Activated T-helper 1 cell treated with anti-CD3 and anti-CD28 coated beads, Interleukin-12 subunit alpha, Interleukin-12 subunit beta, Interleukin-2, Interleukin-4 antibody, amounts not matched to agents 30 ng/mL and 10 ng/mL and 1 ng/mL, durations not matched to agents 14 hours and 24 hours and 36 hours (primary cell): ENCODE data around the gene SEPTIN7. TPM values are rescaled to one million over a fixed set of nuclear protein-coding genes. Genes with fewer than 3 reads are reported as not detected.
A peak's percentile ranks its signal among the peaks of the same experiment; 100 is the strongest.
"Not testable (repeated sequence)": the region's sequence is repeated elsewhere in the genome, so short reads cannot be mapped to it uniquely, and the experiment has no call there.

Source experiments
- DNase-seq: peaks from one replicate; pipeline ENCODE4 v3.0.0; 2021; ENCODE audit warnings: low spot score
- H3K27ac Mint-ChIP-seq: one replicate; pipeline ENCODE4 v1.8.0; 2021; ENCODE audit warnings: mild to moderate bottlenecking, mixed read lengths
- H3K27me3 Mint-ChIP-seq: one replicate; pipeline ENCODE4 v1.8.0; 2022; ENCODE audit warnings: mild to moderate bottlenecking, moderate library complexity, mixed read lengths; ENCODE audit not compliant: insufficient read depth
- H3K36me3 Mint-ChIP-seq: one replicate; pipeline ENCODE4 v1.8.0; 2021; ENCODE audit warnings: low read depth, mixed read lengths
- H3K4me1 Mint-ChIP-seq: one replicate; pipeline ENCODE4 v1.8.0; 2021; ENCODE audit warnings: low read depth, mixed read lengths
- H3K4me3 Mint-ChIP-seq: one replicate; pipeline ENCODE4 v1.8.0; 2021; ENCODE audit warnings: mild to moderate bottlenecking, moderate library complexity, mixed read lengths
- H3K9me3 Mint-ChIP-seq: one replicate; pipeline ENCODE4 v1.8.0; 2021; ENCODE audit warnings: mixed read lengths
- intact Hi-C: fragments of 100-400 bp; cut with micrococcal nuclease; formaldehyde crosslinking; loops from one replicate; pipeline ENCODE4 v1.15.1; 2024
- total RNA-seq: library from RNA; stranded (reverse); gene quantifications from 2 replicates; pipeline ENCODE4 v1.2.3, GENCODE V29; 2022

SEPTIN7 gene
- 219 and 223 TPM in 2 replicates for total RNA-seq

DNA sequence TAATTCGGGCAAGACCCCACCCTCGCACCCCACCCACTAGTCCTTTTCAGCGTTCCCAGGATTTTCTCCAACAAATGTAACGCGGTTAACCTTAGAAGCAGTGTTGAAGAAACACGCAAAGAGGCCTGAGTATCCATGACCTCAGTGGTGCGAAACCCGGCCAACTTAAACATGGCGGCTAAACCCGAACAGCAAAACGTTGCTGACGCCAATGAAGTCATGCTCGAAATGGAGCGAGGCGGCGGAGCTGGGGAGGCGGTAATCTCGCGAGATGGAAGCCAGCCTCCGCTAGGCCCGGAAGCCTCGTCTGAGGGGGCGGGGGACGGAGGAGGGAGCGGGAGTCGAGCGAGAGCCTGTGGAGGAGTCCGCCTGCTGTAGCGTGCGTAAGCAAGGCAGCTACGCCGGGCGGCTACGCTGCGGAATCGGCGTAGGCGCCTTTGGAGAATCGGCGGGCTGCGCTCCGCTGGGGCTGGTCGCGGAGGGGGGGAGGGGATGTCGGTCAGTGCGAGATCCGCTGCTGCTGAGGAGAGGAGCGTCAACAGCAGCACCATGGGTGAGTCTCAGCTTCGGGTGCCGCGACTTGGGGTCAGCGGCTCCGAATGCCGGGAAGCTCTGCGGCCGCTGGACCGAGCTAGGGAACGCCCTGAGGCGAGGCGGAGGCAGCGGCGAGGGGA is at the start of gene SEPTIN7:
Gene SEPTIN7 (plus strand): TSS at position 340 of the 674 bp plus-strand sequence. CDS start 153 bp downstream, at position 493.
- Mint-ChIP-seq H3K27ac (peak within 1 kb of the TSS; percentile 96), H3K36me3 (peaks cover 25% of the 10 kb centered on the region), H3K4me3 (peak within 1 kb of the TSS; percentile 98), H3K27me3 (no peaks in the 10 kb centered on the region), H3K4me1 (peaks cover 42% of the 10 kb centered on the region), H3K9me3 (no peaks in the 10 kb centered on the region)
- DNase-seq = peak; percentile 99
- intact Hi-C loops = loop anchor here (1.0 to 10.0 kb wide), 9 partner anchors 17 to 884 kb away; no protein-coding TSS in a partner anchor

- Mint-ChIP-seq H3K4me1 (no peaks in the 10 kb centered on the region), H3K27ac (no peak overlapping the region), H3K27me3 (peaks cover 14% of the 10 kb centered on the region), H3K36me3 (no peaks in the 10 kb centered on the region), H3K9me3 (no peaks in the 10 kb centered on the region), H3K4me3 (no peak overlapping the region)
- intact Hi-C loops = no loop called here
- no peak for DNase-seq
Measured at GRCh38 chr7:35752742-35753141, 48.1 kb upstream of the SEPTIN7 start.

- H3K4me1 Mint-ChIP-seq = peaks cover 4% of the 10 kb centered on the region
- no peaks in the 10 kb centered on the region for H3K9me3 Mint-ChIP-seq
- no peak overlapping the region for H3K27ac Mint-ChIP-seq
- no peak for DNase-seq
- intact Hi-C loops = no loop called here
- no peaks in the 10 kb centered on the region for H3K36me3 Mint-ChIP-seq
- no peak overlapping the region for H3K4me3 Mint-ChIP-seq
- H3K27me3 Mint-ChIP-seq = peaks cover 18% of the 10 kb centered on the region
Measured at GRCh38 chr7:35753761-35754603, 46.9 kb upstream of the SEPTIN7 start.

DNA sequence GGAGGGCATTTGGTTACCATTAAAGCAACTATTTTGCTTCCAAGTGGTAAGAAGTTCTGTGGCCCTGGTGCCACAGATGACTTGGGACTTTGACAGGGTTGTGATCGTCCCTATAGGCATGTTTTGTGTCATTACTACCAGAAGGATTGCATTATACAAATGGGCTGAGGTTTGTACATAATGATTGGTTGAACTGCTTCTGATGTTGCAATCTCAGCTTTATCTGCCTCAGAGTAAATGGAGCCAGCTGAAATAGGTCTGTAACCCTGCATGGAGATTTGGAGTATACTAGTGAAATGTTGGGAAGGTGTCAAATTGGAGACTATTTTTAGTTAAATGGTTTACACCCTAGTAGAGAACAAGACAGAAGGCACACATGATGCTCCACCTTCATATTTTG is 46.1 kb upstream of the SEPTIN7 start:
- intact Hi-C loops = no loop called here
- peaks cover 18% of the 10 kb centered on the region for H3K27me3 Mint-ChIP-seq
- no peak overlapping the region for H3K27ac Mint-ChIP-seq
- H3K9me3 Mint-ChIP-seq = no peaks in the 10 kb centered on the region
- no peaks in the 10 kb centered on the region for H3K36me3 Mint-ChIP-seq
- peaks cover 4% of the 10 kb centered on the region for H3K4me1 Mint-ChIP-seq
- H3K4me3 Mint-ChIP-seq = no peak overlapping the region
- DNase-seq = no peak

GRCh38 chr7:35755711-35756110 is 45.1 kb upstream of the SEPTIN7 start:
- Mint-ChIP-seq H3K4me1 (peaks cover 4% of the 10 kb centered on the region), H3K36me3 (no peaks in the 10 kb centered on the region), H3K27me3 (peaks cover 13% of the 10 kb centered on the region), H3K9me3 (no peaks in the 10 kb centered on the region), H3K4me3 (no peak overlapping the region), H3K27ac (no peak overlapping the region)
- no peak for DNase-seq
- intact Hi-C loops = no loop called here

DNA sequence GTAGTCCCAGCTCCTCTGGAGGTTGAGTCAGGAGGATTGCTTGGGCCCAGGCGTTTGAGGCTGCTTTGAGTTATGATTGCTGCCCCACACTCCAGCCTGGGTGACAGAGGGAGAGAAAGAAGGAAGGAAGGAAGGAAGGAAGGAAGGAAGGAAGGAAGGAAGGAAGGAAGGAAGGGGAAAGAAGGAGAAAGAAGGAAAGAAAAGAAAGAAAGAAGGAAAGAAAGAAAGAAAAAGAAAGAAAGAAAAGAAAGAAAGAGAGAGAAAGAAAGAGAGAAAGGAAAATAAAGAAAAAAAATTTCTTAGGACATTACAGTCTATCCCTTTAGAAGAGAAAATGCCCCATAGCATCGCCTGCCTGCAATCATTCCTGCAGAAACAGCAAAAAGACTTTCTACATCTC is 44.4 kb upstream of the SEPTIN7 start:
- H3K27ac Mint-ChIP-seq, H3K4me1 Mint-ChIP-seq, intact Hi-C loops, H3K9me3 Mint-ChIP-seq, H3K4me3 Mint-ChIP-seq, H3K36me3 Mint-ChIP-seq, DNase-seq: not testable (repeated sequence)
- H3K27me3 Mint-ChIP-seq = peaks cover 13% of the 10 kb centered on the region

DNA sequence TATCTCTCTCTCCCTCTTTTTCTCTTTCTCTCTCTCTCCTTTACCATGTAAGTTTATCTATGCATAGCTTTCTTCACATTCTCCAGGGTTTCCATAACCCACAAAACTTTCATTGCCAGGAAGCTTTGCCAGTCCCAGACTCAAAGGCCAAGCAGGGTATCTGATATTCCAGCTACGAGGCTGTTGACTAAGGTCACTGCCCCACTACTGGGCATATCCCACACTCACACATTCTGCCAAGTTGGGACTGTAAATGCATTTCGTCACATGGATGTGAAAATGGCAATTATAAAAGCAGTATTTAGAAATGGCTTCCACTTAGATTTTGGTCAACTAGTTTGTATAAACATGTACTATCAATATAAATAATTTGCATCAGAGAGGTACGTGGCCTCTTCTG is 43.3 kb upstream of the SEPTIN7 start:
- Mint-ChIP-seq H3K27me3 (peaks cover 17% of the 10 kb centered on the region), H3K4me3 (no peak overlapping the region), H3K27ac (no peak overlapping the region), H3K4me1 (peaks cover 4% of the 10 kb centered on the region), H3K9me3 (no peaks in the 10 kb centered on the region), H3K36me3 (no peaks in the 10 kb centered on the region)
- DNase-seq = no peak
- intact Hi-C loops = no loop called here

DNA sequence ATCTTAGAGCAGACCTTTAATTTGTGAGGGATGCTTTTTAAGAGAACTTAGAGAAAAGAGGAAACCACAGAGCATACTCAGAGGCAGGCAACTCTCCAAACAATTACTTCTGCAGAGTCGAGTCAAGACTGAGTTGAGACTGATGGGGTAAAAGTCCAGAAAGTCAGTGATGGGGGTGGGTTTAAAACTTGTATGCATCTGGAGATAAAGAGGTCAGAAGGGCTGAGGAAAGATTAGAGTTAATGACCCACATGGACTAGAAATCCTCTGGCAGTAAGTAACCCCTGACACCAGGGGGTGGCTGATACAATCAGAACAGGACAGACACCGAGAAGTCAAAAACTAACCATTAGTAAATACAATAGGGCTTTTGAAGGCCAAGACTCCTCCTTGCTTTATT is 42.4 kb upstream of the SEPTIN7 start:
- DNase-seq = no peak
- Mint-ChIP-seq H3K27me3 (peaks cover 22% of the 10 kb centered on the region), H3K4me3 (no peak overlapping the region), H3K4me1 (peaks cover 4% of the 10 kb centered on the region), H3K9me3 (no peaks in the 10 kb centered on the region), H3K27ac (no peak overlapping the region), H3K36me3 (no peaks in the 10 kb centered on the region)
- intact Hi-C loops = no loop called here

GRCh38 chr7:35760143-35760745 is 40.6 kb upstream of the SEPTIN7 start:
- Mint-ChIP-seq H3K27ac (no peak overlapping the region), H3K9me3 (no peaks in the 10 kb centered on the region), H3K27me3 (peaks cover 31% of the 10 kb centered on the region), H3K36me3 (no peaks in the 10 kb centered on the region), H3K4me3 (no peak overlapping the region), H3K4me1 (peaks cover 4% of the 10 kb centered on the region)
- DNase-seq = no peak
- intact Hi-C loops = no loop called here

GRCh38 chr7:35761871-35762677 is 38.8 kb upstream of the SEPTIN7 start:
- H3K9me3 Mint-ChIP-seq = no peaks in the 10 kb centered on the region
- no peak overlapping the region for H3K27ac Mint-ChIP-seq
- DNase-seq = no peak
- H3K36me3 Mint-ChIP-seq = no peaks in the 10 kb centered on the region
- no peak overlapping the region for H3K4me3 Mint-ChIP-seq
- peaks cover 24% of the 10 kb centered on the region for H3K27me3 Mint-ChIP-seq
- H3K4me1 Mint-ChIP-seq = peaks cover 4% of the 10 kb centered on the region
- intact Hi-C loops = no loop called here

- peaks cover 4% of the 10 kb centered on the region for H3K4me1 Mint-ChIP-seq
- no peaks in the 10 kb centered on the region for H3K9me3 Mint-ChIP-seq
- H3K27me3 Mint-ChIP-seq = peaks cover 24% of the 10 kb centered on the region
- no peaks in the 10 kb centered on the region for H3K36me3 Mint-ChIP-seq
- DNase-seq = no peak
- H3K4me3 Mint-ChIP-seq = no peak overlapping the region
- intact Hi-C loops = no loop called here
- H3K27ac Mint-ChIP-seq = no peak overlapping the region
Measured at GRCh38 chr7:35762781-35763180, 38.1 kb upstream of the SEPTIN7 start.

GRCh38 chr7:35768346-35768745 is 32.5 kb upstream of the SEPTIN7 start:
- peaks cover 12% of the 10 kb centered on the region for H3K27me3 Mint-ChIP-seq
- H3K4me1 Mint-ChIP-seq = no peaks in the 10 kb centered on the region
- no peak overlapping the region for H3K4me3 Mint-ChIP-seq
- H3K27ac Mint-ChIP-seq = no peak overlapping the region
- no peaks in the 10 kb centered on the region for H3K9me3 Mint-ChIP-seq
- H3K36me3 Mint-ChIP-seq = no peaks in the 10 kb centered on the region
- no peak for DNase-seq
- intact Hi-C loops = no loop called here
